ENCODE results near the gene EFHD2.

Gene EFHD2

GRCh38 chr1:15401391-15402055 is 8.2 kb upstream of the EFHD2 start:
- no peaks in the 10 kb centered on the region for H3K9me3 ChIP-seq (ENCODE audit: control insufficient read depth, insufficient read depth, low read depth, low read length)
- no peak overlapping the region for H3K4me3 ChIP-seq (ENCODE audit: low read depth, low read length)
- no peaks in the 10 kb centered on the region for H3K4me1 ChIP-seq (ENCODE audit: control insufficient read depth, insufficient read depth, low read length)
- H3K27ac ChIP-seq (ENCODE audit: extremely low read depth, low read depth, low read length) = no peak overlapping the region
- H3K36me3 ChIP-seq (ENCODE audit: control insufficient read depth in 2 of 2, insufficient read depth in 1 of 2, low read length in 2 of 2) = no peaks in the 10 kb centered on the region
- ChIA-PET CTCF (interaction anchor here (0.6 to 0.7 kb wide), 3 partner anchors 11 to 834 kb away, joined by 3 to 5 read pairs (median 4); no protein-coding TSS in a partner anchor), POLR2A (interaction anchor here (1.4 kb wide), 1 partner anchor 9 kb away, joined by 3 read pairs; no protein-coding TSS in a partner anchor)
- TF ChIP-seq ZBTB8A (tag by site-specific recombination; IDR thresholded peaks at IDR 0.05) (no peak), PRDM4 (tag by site-specific recombination; IDR thresholded peaks at IDR 0.05) (no peak), ZNF585B (tag by site-specific recombination; IDR thresholded peaks at IDR 0.05) (no peak), ZNF596 (tag by site-specific recombination; IDR thresholded peaks at IDR 0.05) (no peak), HOXD13 (CRISPR knock-in tag; IDR thresholded peaks at IDR 0.05; ENCODE audit: borderline replicate concordance) (no peak), EGR2 (tag by site-specific recombination; IDR thresholded peaks at IDR 0.05; ENCODE audit: low read depth) (no peak), YY1 (tag by site-specific recombination; IDR thresholded peaks at IDR 0.05) (no peak)

GRCh38 chr1:15402809-15403450 is 6.8 kb upstream of the EFHD2 start:
- CTCF ChIA-PET = interaction anchor here (0.9 kb wide), 1 partner anchor 333 kb away, joined by 3 read pairs; no protein-coding TSS in a partner anchor
- POLR2A ChIA-PET = no interaction called here
- H3K4me3 ChIP-seq (ENCODE audit: low read depth, low read length) = no peak overlapping the region

GRCh38 chr1:15403962-15404580 is 5.6 kb upstream of the EFHD2 start:
- POLR2A ChIA-PET = interaction anchor here (0.5 kb wide), 1 partner anchor 20 kb away, joined by 3 read pairs; no protein-coding TSS in a partner anchor
- CTCF ChIA-PET = no interaction called here
- Histone ChIP-seq H3K4me1 (ENCODE audit: control insufficient read depth, insufficient read depth, low read length) (peaks cover 2% of the 10 kb centered on the region; the same call in 1 of the 2 replicates), H3K4me3 (ENCODE audit: low read depth, low read length) (no peak overlapping the region), H3K36me3 (ENCODE audit: control insufficient read depth in 2 of 2, insufficient read depth in 1 of 2, low read length in 2 of 2) (no peaks in the 10 kb centered on the region), H3K27ac (ENCODE audit: extremely low read depth, low read depth, low read length) (no peak overlapping the region), H3K9me3 (ENCODE audit: control insufficient read depth, insufficient read depth, low read depth, low read length) (no peaks in the 10 kb centered on the region)
- TF ChIP-seq KLF7 (tag by site-specific recombination; IDR thresholded peaks at IDR 0.05; ENCODE audit: borderline replicate concordance) (no peak), ZNF148 (tag by site-specific recombination; IDR thresholded peaks at IDR 0.05; ENCODE audit: borderline replicate concordance) (no peak)

More at GRCh38 chr1:15402809-15403450, 6.8 kb upstream of the EFHD2 start:
- no peaks in the 10 kb centered on the region for H3K9me3 ChIP-seq (ENCODE audit: control insufficient read depth, insufficient read depth, low read depth, low read length)
- no peaks in the 10 kb centered on the region for H3K4me1 ChIP-seq (ENCODE audit: control insufficient read depth, insufficient read depth, low read length)
- no peak for TF ChIP-seq ZNF202 (tag by site-specific recombination; IDR thresholded peaks at IDR 0.05; ENCODE audit: borderline replicate concordance)
- no peak for TF ChIP-seq ZNF48 (tag by site-specific recombination; IDR thresholded peaks at IDR 0.05)
- TF ChIP-seq KLF1 (tag by site-specific recombination; IDR thresholded peaks at IDR 0.05) = no peak
- TF ChIP-seq ZNF114 (tag by site-specific recombination; IDR thresholded peaks at IDR 0.05) = no peak
- no peak for TF ChIP-seq ZNF707 (tag by site-specific recombination; IDR thresholded peaks at IDR 0.05)
- TF ChIP-seq ATF2 (tag by site-specific recombination; IDR thresholded peaks at IDR 0.05; ENCODE audit: low read depth) = no peak
- TF ChIP-seq EGR2 (tag by site-specific recombination; IDR thresholded peaks at IDR 0.05; ENCODE audit: low read depth) = no peak
- H3K27ac ChIP-seq (ENCODE audit: extremely low read depth, low read depth, low read length) = no peak overlapping the region
- no peaks in the 10 kb centered on the region for H3K36me3 ChIP-seq (ENCODE audit: control insufficient read depth in 2 of 2, insufficient read depth in 1 of 2, low read length in 2 of 2)

All from HEK293 (cell line).